Stimulated activated CD8-positive, alpha-beta memory T cell treated with anti-CD3 and anti-CD28 coated beads, Interleukin-4, amount 100 ng/mL, for 48 hours (primary cell): ENCODE measurements around the gene RLBP1.

Experiments used
- DNase-seq: peaks from one replicate; pipeline ENCODE4 v3.0.0-alpha.2; 2020

The RLBP1 gene

DNA sequence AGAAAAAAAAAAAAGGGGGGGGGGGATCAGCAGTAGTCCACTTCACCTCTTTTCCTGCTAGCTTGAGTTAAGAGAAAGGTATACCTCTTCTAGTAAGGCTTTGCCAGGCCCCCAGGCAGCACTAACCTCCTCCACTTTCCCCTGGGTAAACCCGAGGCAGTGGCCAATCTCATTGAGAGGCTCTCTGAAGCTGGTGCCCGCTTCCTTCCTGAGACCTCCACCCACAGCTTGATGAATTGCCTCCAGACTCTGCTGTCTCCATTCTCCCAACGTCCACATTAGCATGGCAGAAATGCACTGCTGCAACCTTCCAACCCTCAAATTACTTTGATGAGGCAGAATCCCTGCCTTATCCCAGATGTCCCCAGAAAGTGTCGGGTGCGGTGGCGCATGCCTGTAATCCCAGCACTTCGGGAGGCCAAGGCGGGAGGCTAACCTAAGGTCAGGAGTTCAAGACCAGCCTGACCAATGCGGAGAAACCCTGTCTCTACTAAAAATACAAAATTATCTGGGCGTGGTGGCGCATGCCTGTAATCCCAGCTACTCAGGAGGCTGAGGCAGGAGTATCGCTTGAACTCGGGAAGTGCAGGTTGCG is 15.3 kb downstream of the RLBP1 start:
- DNase-seq: no peak

DNA sequence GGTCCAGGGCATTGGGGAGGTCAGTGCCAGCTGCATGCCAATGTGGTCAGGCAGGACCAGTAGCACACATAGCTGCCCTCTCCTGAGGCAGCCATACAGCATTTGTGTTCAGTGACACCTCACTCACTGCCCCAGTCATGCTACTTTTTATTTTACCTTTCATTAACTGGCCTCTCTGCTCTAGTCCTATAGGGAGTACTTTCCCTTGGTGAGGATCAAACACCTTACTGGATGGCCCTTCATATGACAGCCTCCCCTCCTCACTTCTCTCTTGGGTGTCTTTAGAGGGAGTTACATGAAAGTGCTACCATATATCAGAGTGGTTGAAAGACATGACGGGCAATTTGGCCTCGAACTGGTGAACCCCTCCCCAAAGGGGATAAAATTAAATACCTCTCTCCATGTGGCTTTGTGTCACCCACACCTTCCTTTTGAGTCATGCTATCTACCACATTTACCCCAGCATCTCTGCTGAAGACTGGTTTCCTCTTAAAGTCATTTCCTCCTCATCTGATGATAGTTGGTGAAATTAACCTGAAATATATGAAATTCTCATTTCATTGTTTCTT is 17.6 kb downstream of the RLBP1 start:
- peak; percentile 59 for DNase-seq

DNA sequence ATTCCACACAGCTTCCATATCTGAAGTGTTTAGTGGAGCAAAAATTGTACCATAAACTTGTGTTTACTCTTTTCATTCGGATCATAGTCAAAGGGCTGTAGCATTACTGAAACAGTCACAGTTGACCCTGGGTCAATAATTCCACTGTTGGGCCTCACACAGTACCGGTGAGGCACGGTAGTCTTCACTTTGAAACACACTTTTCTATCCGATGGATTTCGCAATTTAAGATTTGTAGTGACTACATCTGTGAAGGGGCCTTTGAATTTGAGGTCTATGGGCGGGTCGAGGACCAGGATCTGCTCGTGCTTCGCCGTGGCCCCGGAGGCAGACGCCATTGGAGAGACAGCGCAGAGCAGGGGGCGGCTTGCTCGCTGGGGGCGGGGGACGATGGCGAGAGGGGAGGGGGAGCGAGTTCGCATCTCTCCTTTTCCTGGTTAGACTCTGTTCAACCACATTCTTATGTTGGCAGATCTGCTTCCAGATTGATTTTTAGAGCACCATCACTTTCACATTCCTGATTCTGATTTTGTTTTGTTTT is 19.8 kb downstream of the RLBP1 start:
- no peak for DNase-seq

- DNase-seq: no peak
Measured at GRCh38 chr15:89200182-89200581, 21.2 kb downstream of the RLBP1 start.

- no peak for DNase-seq
Measured at GRCh38 chr15:89199746-89200145, 21.6 kb downstream of the RLBP1 start.

- no peak for DNase-seq
Measured at GRCh38 chr15:89198934-89199333, 22.4 kb downstream of the RLBP1 start.

DNA sequence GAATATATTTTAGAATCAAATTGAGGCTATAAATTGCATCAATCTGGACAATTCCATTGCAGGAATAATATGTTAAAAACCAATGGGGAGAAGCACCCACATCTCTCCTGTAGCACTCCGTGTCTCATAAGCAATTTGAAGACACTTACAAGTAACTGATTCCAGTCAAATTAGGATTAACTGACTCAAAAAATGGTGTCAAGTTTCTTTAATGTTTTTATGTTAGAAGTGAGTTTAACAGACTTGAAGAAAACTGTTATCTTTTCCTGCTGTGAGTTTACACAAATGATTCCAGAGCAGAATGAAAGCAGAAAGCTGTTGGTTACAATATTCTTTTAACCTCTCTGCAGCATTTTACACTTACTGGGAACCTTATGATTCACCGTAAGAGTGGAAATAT is 23.2 kb downstream of the RLBP1 start:
- DNase-seq: no peak

DNA sequence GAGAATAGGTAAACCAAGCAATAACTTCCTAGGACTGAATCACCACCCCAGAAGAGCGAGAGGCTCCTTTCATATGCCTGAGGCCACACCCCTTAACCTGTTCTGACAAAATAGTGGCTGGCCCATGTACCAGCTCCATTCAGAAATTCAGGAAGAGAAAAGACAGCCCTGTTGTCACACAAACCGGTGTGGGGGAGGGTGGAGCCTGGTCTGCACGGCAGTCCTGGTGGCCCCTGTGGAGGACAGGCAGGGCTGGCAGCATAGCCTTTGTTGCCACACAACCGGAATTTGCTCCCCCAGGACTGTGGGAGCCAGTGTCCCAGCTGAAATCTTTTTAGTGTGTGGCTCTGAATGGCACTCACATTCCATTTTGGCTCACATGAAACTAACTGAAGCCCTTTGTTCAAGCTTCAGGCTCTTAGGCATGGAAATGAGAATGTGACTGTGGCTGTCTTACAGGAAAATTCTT is 23.8 kb downstream of the RLBP1 start:
- peak; percentile 67 for DNase-seq

GRCh38 chr15:89196994-89197393 is 24.4 kb downstream of the RLBP1 start:
- peak; percentile 84 for DNase-seq

DNA sequence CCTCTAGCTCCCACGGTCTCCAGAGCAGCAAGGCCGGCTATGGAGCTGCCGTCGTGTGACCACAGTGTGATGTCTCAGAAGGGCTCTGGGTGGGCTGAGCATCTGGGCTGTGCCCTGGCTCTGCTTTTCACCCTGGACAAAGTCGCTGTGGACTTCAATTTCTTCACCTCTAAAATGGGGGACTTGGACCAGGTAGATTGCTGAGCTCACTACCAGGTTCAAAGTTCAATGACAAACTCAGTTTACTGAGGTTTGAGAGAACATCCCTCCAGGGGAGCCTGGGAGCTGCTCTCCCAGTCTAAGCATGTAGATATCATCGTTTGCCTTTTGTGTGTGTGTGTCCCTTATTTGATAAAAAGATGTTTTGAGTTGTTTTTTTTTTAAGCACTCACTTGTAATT is 25.1 kb downstream of the RLBP1 start:
- no peak for DNase-seq

- DNase-seq: no peak
Measured at GRCh38 chr15:89195836-89196235, 25.5 kb downstream of the RLBP1 start.

DNA sequence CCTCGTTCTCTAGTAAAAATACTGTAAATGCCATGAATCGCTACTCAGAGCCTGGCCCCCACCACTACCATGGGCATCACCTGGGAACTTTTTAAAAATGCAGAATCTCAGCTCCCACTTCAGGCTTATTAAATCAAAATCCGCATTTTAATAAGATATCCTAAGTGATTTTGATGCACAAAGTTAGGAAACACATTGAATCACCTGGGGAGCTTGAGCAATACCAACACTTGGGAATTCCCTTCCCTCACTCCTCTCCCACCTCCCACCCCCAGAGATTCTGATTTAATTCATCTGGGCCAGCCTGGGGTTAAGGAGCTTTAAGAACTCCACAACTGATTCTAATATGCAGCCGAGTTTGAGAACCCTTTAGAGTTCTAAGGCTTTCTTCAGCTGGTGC is 26.8 kb downstream of the RLBP1 start:
- DNase-seq: no peak

GRCh38 chr15:89192766-89193165 is 28.6 kb downstream of the RLBP1 start:
- no peak for DNase-seq

DNA sequence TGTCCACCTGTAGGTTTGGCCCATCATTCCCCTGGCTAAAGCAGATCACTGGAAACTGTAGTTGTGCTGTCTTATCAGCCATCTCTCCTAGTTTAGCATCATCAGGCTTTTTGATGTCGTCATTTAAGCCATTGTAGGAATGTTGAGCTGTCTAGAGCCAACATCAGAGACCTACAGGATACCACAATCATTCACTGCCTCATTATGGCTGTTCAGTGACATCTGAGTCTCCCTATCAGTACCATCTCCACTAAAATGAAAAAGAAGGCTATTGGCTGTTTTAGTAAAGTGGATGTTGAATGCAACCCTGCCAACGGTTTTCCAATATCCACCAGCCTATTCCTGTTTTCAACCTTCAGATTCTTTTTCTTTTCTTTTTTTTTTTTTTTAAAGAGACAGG is 29.2 kb downstream of the RLBP1 start:
- no peak for DNase-seq

DNA sequence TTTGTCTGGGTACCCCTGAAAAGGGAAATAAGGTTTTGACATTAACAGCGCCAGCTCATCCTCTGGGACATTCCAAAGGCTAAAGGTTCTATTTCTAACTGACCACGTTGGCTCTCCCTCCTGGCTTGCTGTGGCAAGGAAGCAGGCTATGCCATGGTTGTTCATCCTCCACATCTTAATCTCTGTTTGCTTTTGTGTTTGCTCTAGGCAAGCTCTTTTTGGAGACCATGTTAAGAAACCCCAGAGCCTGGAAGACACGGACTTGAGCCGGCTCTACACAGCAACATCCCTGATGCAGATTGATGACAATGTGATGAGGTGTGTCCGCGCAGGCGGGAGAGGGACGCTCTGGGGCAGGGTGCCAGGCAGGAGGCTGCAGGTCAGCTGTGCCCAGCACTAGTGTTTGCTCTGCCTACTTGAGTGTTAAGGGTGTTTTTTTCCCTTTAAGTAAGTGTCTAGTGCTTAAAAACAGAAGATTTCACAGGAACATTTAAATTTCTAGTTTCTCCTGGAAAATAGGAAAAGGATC is 33.3 kb downstream of the RLBP1 start:
- DNase-seq: no peak

- DNase-seq: no peak
Measured at GRCh38 chr15:89187301-89187985, 33.9 kb downstream of the RLBP1 start.

DNA sequence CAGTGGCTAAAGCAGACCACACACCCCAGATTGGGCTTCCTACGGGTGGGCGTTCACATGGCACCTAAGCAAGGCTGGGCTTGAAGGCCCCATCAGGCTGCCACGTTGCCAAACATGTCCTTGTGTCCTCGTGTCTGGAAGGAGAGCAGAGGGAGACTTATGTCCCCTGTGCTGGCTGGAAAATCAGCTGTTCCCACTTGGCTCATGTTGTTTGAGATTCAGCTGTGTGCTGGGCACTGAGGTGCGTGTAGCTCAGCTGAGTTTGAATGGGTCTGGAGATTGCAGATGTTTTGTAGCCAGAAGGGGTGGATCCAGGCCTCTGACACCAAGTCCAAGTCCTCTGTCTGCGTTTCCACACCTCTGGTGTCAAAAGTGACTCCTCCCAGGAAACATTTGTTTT is 34.6 kb downstream of the RLBP1 start:
- DNase-seq: no peak

GRCh38 chr15:89184886-89185526 is 36.4 kb downstream of the RLBP1 start:
- DNase-seq: no peak

DNA sequence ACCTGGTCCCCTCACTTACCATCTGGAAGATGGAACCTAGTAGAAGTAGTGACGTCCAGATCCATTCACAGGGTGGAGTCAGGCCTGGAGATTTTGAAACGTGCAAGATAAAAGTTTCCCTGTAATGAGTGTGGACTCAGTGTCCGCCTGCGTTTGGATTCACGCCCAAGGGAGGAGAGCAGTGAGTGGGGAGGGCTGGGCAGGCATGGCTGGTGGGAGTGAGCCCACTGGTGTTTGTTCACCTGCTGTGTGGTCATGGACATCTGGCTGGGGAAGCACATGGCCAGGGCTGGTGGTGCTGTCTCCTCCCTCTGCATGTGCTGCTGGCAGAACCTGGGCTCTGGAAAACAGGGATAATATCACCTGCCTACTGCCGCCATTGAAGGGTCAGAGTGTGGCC is 37.0 kb downstream of the RLBP1 start:
- no peak for DNase-seq

DNA sequence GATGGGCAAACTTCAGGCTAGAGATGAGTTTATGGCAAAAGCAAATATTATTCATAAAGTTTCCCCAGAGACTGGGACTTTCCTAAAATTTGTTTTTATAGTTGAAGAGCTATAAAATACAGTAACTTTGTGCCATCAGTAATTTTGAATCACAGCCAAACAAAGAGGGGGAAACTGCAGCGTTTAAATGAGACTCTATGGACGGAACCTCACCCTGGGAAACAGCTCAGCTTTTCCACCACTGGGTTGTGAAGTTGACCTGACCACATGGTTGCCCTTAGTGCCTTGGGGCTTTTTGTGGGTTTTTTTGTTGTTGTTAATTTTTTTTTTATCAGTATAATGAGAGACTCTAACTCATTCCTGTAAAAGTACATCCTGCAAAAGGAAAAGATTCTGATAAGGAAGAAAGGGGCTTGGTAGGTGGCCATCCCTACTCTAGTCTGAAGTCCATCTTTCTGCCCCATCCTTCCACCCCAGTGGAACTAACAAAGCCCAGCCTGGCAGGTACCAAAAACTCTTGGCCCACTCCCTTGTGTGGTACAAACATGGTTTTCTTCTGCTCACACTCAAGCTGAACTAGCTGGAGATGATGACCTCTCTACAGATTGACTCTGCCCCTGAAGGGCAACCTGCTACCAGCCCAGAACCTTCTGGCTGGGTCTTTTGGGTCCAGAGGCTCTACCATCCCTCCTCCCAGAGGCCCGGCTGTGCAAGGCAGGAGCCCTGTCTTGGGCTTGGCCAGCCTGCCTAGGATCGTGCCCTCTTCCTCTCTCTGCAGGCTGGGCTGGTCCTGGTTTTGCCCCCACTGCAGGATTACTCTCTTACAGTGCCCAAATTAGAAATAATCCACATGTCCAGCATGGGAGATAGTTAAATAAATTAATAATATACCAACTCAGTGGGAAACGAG is 41.2 kb downstream of the RLBP1 start:
- DNase-seq: peak; percentile 69

DNA sequence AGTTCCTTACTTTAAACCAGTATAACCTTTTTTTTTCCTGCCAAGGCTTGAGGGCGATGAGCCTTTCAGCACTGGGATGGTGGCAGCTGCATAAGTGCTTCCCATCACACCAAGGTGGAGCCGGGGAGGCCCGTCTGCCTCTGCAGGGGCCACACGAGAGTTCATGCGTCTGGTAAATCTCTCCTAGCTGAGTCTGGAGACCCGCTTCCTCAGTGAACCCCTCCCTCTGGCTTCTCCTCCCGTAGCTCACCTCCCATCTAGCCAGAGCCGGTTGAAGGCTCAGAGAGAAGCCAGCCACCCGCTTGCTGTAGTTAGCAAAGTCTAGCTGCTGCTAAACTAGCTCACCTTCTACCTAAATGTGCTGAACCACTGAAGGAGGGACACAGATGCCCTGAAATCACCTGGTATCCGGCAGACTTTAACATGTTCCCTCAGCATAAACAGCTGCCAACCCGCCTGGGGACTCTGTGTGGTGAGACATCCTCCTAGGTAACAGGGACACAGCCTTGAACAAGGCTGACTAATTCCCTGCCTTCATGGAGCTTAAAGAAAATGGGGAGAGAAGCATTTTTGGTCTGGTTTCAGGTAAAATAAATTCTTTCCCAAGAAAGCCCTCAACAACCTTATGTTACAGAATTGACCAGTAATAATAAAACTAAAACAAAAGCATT is 42.9 kb downstream of the RLBP1 start:
- DNase-seq: no peak
